H9 (cell line): Measurements from ENCODE around the gene FABP3. TPM values are rescaled to one million over a fixed set of nuclear protein-coding genes. Genes with fewer than 3 reads are reported as not detected.

Experiments
- DNase-seq: peaks from one replicate; pipeline ENCODE4 v3.0.0-alpha.2; 2017
- H2AFZ ChIP-seq: one replicate; pipeline ENCODE4 v1.6.1; 2013; ENCODE audit warnings: mild to moderate bottlenecking, low read length, control low read depth, moderate library complexity
- H2AK5ac ChIP-seq: 2 replicates; pipeline ENCODE4 v1.6.1; 2013; ENCODE audit warnings: low read length, control low read depth, mixed read lengths; ENCODE audit not compliant: insufficient read length
- H2BK120ac ChIP-seq: one replicate; pipeline ENCODE4 v1.6.1; 2013; ENCODE audit warnings: low read depth, mild to moderate bottlenecking, low read length, control low read depth, inconsistent platforms; ENCODE audit not compliant: poor library complexity, severe bottlenecking
- H2BK12ac ChIP-seq: 2 replicates; pipeline ENCODE4 v1.6.1; 2013; ENCODE audit warnings: low read length, control low read depth, mixed read lengths, low read depth; ENCODE audit not compliant: insufficient read length
- H2BK15ac ChIP-seq: 2 replicates; pipeline ENCODE4 v1.6.1; 2013; ENCODE audit warnings: low read depth, low read length, control low read depth
- H2BK20ac ChIP-seq: one replicate; pipeline ENCODE4 v1.6.1; 2013; ENCODE audit warnings: low read depth, mild to moderate bottlenecking, low read length, control low read depth, inconsistent platforms; ENCODE audit not compliant: poor library complexity, severe bottlenecking
- H2BK5ac ChIP-seq: 2 replicates; pipeline ENCODE4 v1.6.1; 2013; ENCODE audit warnings: low read length, control low read depth, mixed read lengths; ENCODE audit not compliant: insufficient read length
- H3K14ac ChIP-seq: 2 replicates; pipeline ENCODE4 v1.6.1; 2013; ENCODE audit warnings: low read length, control low read depth; ENCODE audit not compliant: insufficient read depth
- H3K18ac ChIP-seq: 2 replicates; pipeline ENCODE4 v1.6.1; 2013; ENCODE audit warnings: low read depth, mild to moderate bottlenecking, mixed read lengths, low read length, control low read depth; ENCODE audit not compliant: insufficient read length
- H3K23ac ChIP-seq: 2 replicates; pipeline ENCODE4 v1.6.1; 2013; ENCODE audit warnings: low read length, control low read depth, mixed read lengths, low read depth; ENCODE audit not compliant: insufficient read length
- H3K23me2 ChIP-seq: 2 replicates; pipeline ENCODE4 v1.6.1; 2013; ENCODE audit warnings: low read depth, mild to moderate bottlenecking, mixed read lengths, low read length, control low read depth; ENCODE audit not compliant: insufficient read length, poor library complexity, severe bottlenecking
- H3K27ac ChIP-seq: 2 replicates; pipeline ENCODE4 v1.5.1; 2013; ENCODE audit warnings: low read length, control low read depth, mixed read lengths, low read depth; ENCODE audit not compliant: insufficient read length
- H3K27me3 ChIP-seq: 2 replicates; pipeline ENCODE4 v1.6.1; 2013; ENCODE audit warnings: low read length, control low read depth, inconsistent platforms; ENCODE audit not compliant: insufficient read depth
- H3K4ac ChIP-seq: 2 replicates; pipeline ENCODE4 v1.6.1; 2013; ENCODE audit warnings: low read depth, mild to moderate bottlenecking, control low read depth, inconsistent platforms, low read length, moderate library complexity
- H3K4me1 ChIP-seq: 2 replicates; pipeline ENCODE4 v1.6.1; 2013; ENCODE audit warnings: low read length, control low read depth, inconsistent platforms; ENCODE audit not compliant: insufficient read depth
- H3K4me2 ChIP-seq: 2 replicates; pipeline ENCODE4 v1.6.1; 2013; ENCODE audit warnings: low read length, control low read depth, mixed read lengths; ENCODE audit not compliant: insufficient read length, insufficient read depth
- H3K56ac ChIP-seq: 2 replicates; pipeline ENCODE4 v1.6.1; 2013; ENCODE audit warnings: low read depth, mild to moderate bottlenecking, mixed read lengths, low read length, control low read depth; ENCODE audit not compliant: insufficient read length
- H3K79me1 ChIP-seq: 2 replicates; pipeline ENCODE4 v1.6.1; 2013; ENCODE audit warnings: low read depth, mild to moderate bottlenecking, moderate library complexity, low read length, control low read depth, inconsistent platforms; ENCODE audit not compliant: insufficient read depth, poor library complexity, severe bottlenecking
- H3K79me2 ChIP-seq: 2 replicates; pipeline ENCODE4 v1.6.1; 2013; ENCODE audit warnings: low read length, control low read depth, inconsistent platforms; ENCODE audit not compliant: insufficient read depth
- H3K9ac ChIP-seq: 2 replicates; pipeline ENCODE4 v1.6.1; 2013; ENCODE audit warnings: low read length, control low read depth, mixed read lengths; ENCODE audit not compliant: insufficient read length; ENCODE audit errors: extremely low read depth
- H3K9me3 ChIP-seq: one replicate; pipeline ENCODE4 v1.6.1; 2013; ENCODE audit warnings: low read depth, low read length, inconsistent platforms; ENCODE audit not compliant: control insufficient read depth
- H3T11ph ChIP-seq: one replicate; pipeline ENCODE4 v1.6.1; 2013; ENCODE audit warnings: mild to moderate bottlenecking, low read length, control low read depth, inconsistent platforms
- H4K20me1 ChIP-seq: one replicate; pipeline ENCODE4 v1.6.1; 2013; ENCODE audit not compliant: control insufficient read depth, insufficient read length, insufficient read depth
- H4K5ac ChIP-seq: 2 replicates; pipeline ENCODE4 v1.6.1; 2013; ENCODE audit warnings: low read depth, mild to moderate bottlenecking, mixed read lengths, low read length, control low read depth; ENCODE audit not compliant: insufficient read length
- H4K8ac ChIP-seq: replicated peaks from 2 replicates; pipeline ENCODE4 v1.6.1; 2013; ENCODE audit warnings: low read length, control low read depth, mixed read lengths, low read depth; ENCODE audit not compliant: insufficient read length
- H4K91ac ChIP-seq: 2 replicates; pipeline ENCODE4 v1.6.1; 2013; ENCODE audit warnings: low read depth, mild to moderate bottlenecking, moderate library complexity, mixed read lengths, low read length, control low read depth; ENCODE audit not compliant: insufficient read length
- H3K27ac Mint-ChIP-seq, 3 experiments: 2 replicates in 2 of 3; 3 replicates in 1 of 3; pipeline ENCODE4 v1.8.0; 2020 to 2021; ENCODE audit warnings: mixed read lengths in 3 of 3, mild to moderate bottlenecking in 1 of 3, moderate library complexity in 1 of 3
- H3K27me3 Mint-ChIP-seq: 2 replicates; pipeline ENCODE4 v1.8.0; 2021; ENCODE audit warnings: low read depth, mild to moderate bottlenecking, moderate library complexity, mixed read lengths
- H3K36me3 Mint-ChIP-seq, 3 experiments: 2 replicates in 2 of 3; 3 replicates in 1 of 3; pipeline ENCODE4 v1.8.0; 2020 to 2021; ENCODE audit warnings: low read depth in 3 of 3, mixed read lengths in 3 of 3; ENCODE audit not compliant: insufficient read depth in 1 of 3
- H3K4me1 Mint-ChIP-seq, 2 experiments: 2 replicates each; pipeline ENCODE4 v1.8.0; 2020; ENCODE audit warnings: mixed read lengths in 2 of 2
- H3K4me3 Mint-ChIP-seq, 2 experiments: 2 replicates in 1 of 2; 3 replicates in 1 of 2; pipeline ENCODE4 v1.8.0; 2020 to 2021; ENCODE audit warnings: mild to moderate bottlenecking in 2 of 2, mixed read lengths in 2 of 2, moderate library complexity in 1 of 2
- H3K9me3 Mint-ChIP-seq, 2 experiments: 2 replicates in 1 of 2; 3 replicates in 1 of 2; pipeline ENCODE4 v1.8.0; 2020; ENCODE audit warnings: mild to moderate bottlenecking in 2 of 2, mixed read lengths in 2 of 2, moderate library complexity in 1 of 2
- total RNA-seq: library from RNA; stranded (reverse); gene quantifications from 2 replicates; pipeline ENCODE4 v1.2.1, GENCODE V29; 2021
- TF ChIP-seq, protein P1 (sequence below): fragments of 200-600 bp; sonication (generic); conservative IDR thresholded peaks from 3 replicates; pipeline ENCODE4 v1.8.0; 2021; ENCODE audit warnings: antibody characterized with exemption, mild to moderate bottlenecking

The FABP3 gene
- total RNA-seq, 1 experiment from 2014 or later: 9.0 TPM

GRCh38 chr1:31346785-31347184 lies 26.1 kb downstream of the FABP3 start:
- peaks cover 2 to 7% of the 10 kb centered on the region in 2 experiments; a peak in 3 of 4 replicates for H3K4me1 Mint-ChIP-seq
- H3K9me3 ChIP-seq: no peaks in the 10 kb centered on the region
- no peak overlapping the region for H2BK120ac ChIP-seq
- no peak overlapping the region for H3K56ac ChIP-seq
- DNase-seq: no peak
- H4K20me1 ChIP-seq: no peaks in the 10 kb centered on the region
- H3K9ac ChIP-seq: no peak overlapping the region
- no peak overlapping the region for H3K27ac ChIP-seq
- H3K14ac ChIP-seq: no peak overlapping the region
- H4K91ac ChIP-seq: no peak overlapping the region
- H3K4ac ChIP-seq: no peak overlapping the region
- no peak overlapping the region for H3K18ac ChIP-seq
- no peak overlapping the region for H2BK12ac ChIP-seq
- no peak overlapping the region for H2AFZ ChIP-seq
- no peaks in the 10 kb centered on the region for H3K79me1 ChIP-seq
- no peak overlapping the region for H2AK5ac ChIP-seq
- H3K4me2 ChIP-seq: no peak overlapping the region
- H4K8ac ChIP-seq: no peak overlapping the region
- H3K27ac Mint-ChIP-seq: no peak overlapping the region; a peak in 1 of 7 replicates
- no peaks in the 10 kb centered on the region for H3K27me3 Mint-ChIP-seq
- H2BK5ac ChIP-seq: no peak overlapping the region
- H2BK15ac ChIP-seq: no peak overlapping the region
- no peak overlapping the region for H3K23ac ChIP-seq
- H3K23me2 ChIP-seq: no peaks in the 10 kb centered on the region
- no peaks in the 10 kb centered on the region for H3K9me3 Mint-ChIP-seq
- no peak overlapping the region for H2BK20ac ChIP-seq
- no peak overlapping the region; a peak in 1 of 5 replicates for H3K4me3 Mint-ChIP-seq
- H3K27me3 ChIP-seq: no peaks in the 10 kb centered on the region
- H4K5ac ChIP-seq: no peak overlapping the region
- TF ChIP-seq, protein P1, sequence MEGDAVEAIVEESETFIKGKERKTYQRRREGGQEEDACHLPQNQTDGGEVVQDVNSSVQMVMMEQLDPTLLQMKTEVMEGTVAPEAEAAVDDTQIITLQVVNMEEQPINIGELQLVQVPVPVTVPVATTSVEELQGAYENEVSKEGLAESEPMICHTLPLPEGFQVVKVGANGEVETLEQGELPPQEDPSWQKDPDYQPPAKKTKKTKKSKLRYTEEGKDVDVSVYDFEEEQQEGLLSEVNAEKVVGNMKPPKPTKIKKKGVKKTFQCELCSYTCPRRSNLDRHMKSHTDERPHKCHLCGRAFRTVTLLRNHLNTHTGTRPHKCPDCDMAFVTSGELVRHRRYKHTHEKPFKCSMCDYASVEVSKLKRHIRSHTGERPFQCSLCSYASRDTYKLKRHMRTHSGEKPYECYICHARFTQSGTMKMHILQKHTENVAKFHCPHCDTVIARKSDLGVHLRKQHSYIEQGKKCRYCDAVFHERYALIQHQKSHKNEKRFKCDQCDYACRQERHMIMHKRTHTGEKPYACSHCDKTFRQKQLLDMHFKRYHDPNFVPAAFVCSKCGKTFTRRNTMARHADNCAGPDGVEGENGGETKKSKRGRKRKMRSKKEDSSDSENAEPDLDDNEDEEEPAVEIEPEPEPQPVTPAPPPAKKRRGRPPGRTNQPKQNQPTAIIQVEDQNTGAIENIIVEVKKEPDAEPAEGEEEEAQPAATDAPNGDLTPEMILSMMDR: no peak
- H3T11ph ChIP-seq: no peak overlapping the region
- no peaks in the 10 kb centered on the region for H3K79me2 ChIP-seq
- no peaks in the 10 kb centered on the region for H3K4me1 ChIP-seq
- peaks cover 0 to 38% (median 22%) of the 10 kb centered on the region in 3 experiments; a peak in 6 of 7 replicates for H3K36me3 Mint-ChIP-seq
